ENCODE measurements around the gene ABLIM2. TPM values are rescaled to one million over a fixed set of nuclear protein-coding genes. Genes with fewer than 3 reads are reported as not detected.

Gene ABLIM2
- polyA plus RNA-seq, 1 donor from 2014 or later, result 14.9 TPM

DNA sequence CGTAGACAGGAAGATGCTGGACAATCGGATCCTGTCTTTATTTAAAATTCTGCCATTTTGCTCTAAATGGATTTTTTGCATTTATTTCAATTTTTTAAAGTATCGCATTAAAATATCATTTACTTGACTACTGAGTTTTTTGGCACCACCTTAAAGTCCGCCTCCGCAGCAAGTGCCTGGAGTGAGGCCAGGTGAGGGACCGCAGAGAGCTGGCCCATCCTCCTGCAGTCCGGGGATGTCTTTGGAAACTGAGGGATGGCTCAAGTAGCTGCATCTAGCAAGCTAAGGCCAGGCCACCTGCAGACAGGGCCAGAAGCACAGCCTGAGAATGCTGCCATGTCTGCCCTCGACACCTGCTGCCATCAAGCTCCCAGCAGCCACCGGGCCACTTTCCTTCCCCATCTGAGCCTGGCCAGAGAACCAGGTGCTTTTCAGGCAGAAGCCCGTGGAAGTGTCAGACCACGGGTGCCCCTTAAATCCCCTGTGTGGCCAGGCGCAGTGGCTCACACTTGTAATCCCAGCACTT lies 69.6 kb downstream of the ABLIM2 start:
- TF ChIP-seq, protein P1, sequence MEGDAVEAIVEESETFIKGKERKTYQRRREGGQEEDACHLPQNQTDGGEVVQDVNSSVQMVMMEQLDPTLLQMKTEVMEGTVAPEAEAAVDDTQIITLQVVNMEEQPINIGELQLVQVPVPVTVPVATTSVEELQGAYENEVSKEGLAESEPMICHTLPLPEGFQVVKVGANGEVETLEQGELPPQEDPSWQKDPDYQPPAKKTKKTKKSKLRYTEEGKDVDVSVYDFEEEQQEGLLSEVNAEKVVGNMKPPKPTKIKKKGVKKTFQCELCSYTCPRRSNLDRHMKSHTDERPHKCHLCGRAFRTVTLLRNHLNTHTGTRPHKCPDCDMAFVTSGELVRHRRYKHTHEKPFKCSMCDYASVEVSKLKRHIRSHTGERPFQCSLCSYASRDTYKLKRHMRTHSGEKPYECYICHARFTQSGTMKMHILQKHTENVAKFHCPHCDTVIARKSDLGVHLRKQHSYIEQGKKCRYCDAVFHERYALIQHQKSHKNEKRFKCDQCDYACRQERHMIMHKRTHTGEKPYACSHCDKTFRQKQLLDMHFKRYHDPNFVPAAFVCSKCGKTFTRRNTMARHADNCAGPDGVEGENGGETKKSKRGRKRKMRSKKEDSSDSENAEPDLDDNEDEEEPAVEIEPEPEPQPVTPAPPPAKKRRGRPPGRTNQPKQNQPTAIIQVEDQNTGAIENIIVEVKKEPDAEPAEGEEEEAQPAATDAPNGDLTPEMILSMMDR (IDR thresholded peaks at IDR 0.05; ENCODE audit: poor library complexity, severe bottlenecking), result no peak
- TF ChIP-seq EZH2 (IDR thresholded peaks at IDR 0.05; ENCODE audit: borderline replicate concordance, insufficient read depth, low read length, poor library complexity, severe bottlenecking), result no peak
- no peak for TF ChIP-seq RAD21 (conservative IDR thresholded peaks at IDR 0.05)
- no peak for TF ChIP-seq EP300 (conservative IDR thresholded peaks at IDR 0.05; ENCODE audit: poor library complexity, severe bottlenecking)
- TF ChIP-seq POLR2AphosphoS5 (IDR thresholded peaks at IDR 0.05), result no peak
- TF ChIP-seq, protein P2, sequence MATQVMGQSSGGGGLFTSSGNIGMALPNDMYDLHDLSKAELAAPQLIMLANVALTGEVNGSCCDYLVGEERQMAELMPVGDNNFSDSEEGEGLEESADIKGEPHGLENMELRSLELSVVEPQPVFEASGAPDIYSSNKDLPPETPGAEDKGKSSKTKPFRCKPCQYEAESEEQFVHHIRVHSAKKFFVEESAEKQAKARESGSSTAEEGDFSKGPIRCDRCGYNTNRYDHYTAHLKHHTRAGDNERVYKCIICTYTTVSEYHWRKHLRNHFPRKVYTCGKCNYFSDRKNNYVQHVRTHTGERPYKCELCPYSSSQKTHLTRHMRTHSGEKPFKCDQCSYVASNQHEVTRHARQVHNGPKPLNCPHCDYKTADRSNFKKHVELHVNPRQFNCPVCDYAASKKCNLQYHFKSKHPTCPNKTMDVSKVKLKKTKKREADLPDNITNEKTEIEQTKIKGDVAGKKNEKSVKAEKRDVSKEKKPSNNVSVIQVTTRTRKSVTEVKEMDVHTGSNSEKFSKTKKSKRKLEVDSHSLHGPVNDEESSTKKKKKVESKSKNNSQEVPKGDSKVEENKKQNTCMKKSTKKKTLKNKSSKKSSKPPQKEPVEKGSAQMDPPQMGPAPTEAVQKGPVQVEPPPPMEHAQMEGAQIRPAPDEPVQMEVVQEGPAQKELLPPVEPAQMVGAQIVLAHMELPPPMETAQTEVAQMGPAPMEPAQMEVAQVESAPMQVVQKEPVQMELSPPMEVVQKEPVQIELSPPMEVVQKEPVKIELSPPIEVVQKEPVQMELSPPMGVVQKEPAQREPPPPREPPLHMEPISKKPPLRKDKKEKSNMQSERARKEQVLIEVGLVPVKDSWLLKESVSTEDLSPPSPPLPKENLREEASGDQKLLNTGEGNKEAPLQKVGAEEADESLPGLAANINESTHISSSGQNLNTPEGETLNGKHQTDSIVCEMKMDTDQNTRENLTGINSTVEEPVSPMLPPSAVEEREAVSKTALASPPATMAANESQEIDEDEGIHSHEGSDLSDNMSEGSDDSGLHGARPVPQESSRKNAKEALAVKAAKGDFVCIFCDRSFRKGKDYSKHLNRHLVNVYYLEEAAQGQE (IDR thresholded peaks at IDR 0.05; ENCODE audit: borderline replicate concordance), result no peak
- TF ChIP-seq SMC3 (conservative IDR thresholded peaks at IDR 0.05; ENCODE audit: poor library complexity), result no peak
- no peak for TF ChIP-seq TAF1 (IDR thresholded peaks at IDR 0.05; ENCODE audit: low read depth)
- no peak for TF ChIP-seq MXI1 (conservative IDR thresholded peaks at IDR 0.05; ENCODE audit: poor library complexity, severe bottlenecking)

GRCh38 chr4:8087921-8088495 lies 70.6 kb downstream of the ABLIM2 start:
- H3K4me2 ChIP-seq (ENCODE audit: low read length), result no peak overlapping the region
- no peak overlapping the region for H2AFZ ChIP-seq (ENCODE audit: low read depth, low read length)
- H3K79me2 ChIP-seq (replicated peaks; ENCODE audit: insufficient read depth, low read length), result no peaks in the 10 kb centered on the region
- H3K9me3 ChIP-seq (ENCODE audit: low read length), result no peaks in the 10 kb centered on the region
- no peaks in the 10 kb centered on the region for H4K20me1 ChIP-seq (ENCODE audit: insufficient read depth)
- H3K4me3 ChIP-seq (ENCODE audit: low read length), result no peak overlapping the region
- no peak for TF ChIP-seq POLR2AphosphoS5 (IDR thresholded peaks at IDR 0.05)
- TF ChIP-seq EZH2 (IDR thresholded peaks at IDR 0.05; ENCODE audit: borderline replicate concordance, insufficient read depth, low read length, poor library complexity, severe bottlenecking), result no peak
- TF ChIP-seq, protein P1 (IDR thresholded peaks at IDR 0.05; ENCODE audit: poor library complexity, severe bottlenecking), result no peak
- TF ChIP-seq RAD21 (conservative IDR thresholded peaks at IDR 0.05), result no peak
- TF ChIP-seq MXI1 (conservative IDR thresholded peaks at IDR 0.05; ENCODE audit: poor library complexity, severe bottlenecking), result no peak
- no peak overlapping the region for H3K27ac ChIP-seq (ENCODE audit: low read length)
- no peaks in the 10 kb centered on the region for H3K27me3 ChIP-seq (ENCODE audit: insufficient read depth, low read depth, low read length)
- no peaks in the 10 kb centered on the region for H3F3A ChIP-seq (ENCODE audit: insufficient read depth, low read length, poor library complexity, severe bottlenecking)
- H3K9ac ChIP-seq (ENCODE audit: low read length), result no peak overlapping the region
- H3K9me2 ChIP-seq (ENCODE audit: insufficient read depth, low read length), result no peaks in the 10 kb centered on the region
- H3K36me3 ChIP-seq (ENCODE audit: insufficient read depth, low read length), result no peaks in the 10 kb centered on the region

More for the DNA sequence above, 69.6 kb downstream of the ABLIM2 start:
- no peak overlapping the region for H2AFZ ChIP-seq (ENCODE audit: low read depth, low read length)
- H3K9ac ChIP-seq (ENCODE audit: low read length), result no peak overlapping the region
- no peak overlapping the region for H3K27ac ChIP-seq (ENCODE audit: low read length)
- no peaks in the 10 kb centered on the region for H3K36me3 ChIP-seq (ENCODE audit: insufficient read depth, low read length)
- H3K9me3 ChIP-seq (ENCODE audit: low read length), result peaks cover under 1% of the 10 kb centered on the region
- H3K79me2 ChIP-seq (replicated peaks; ENCODE audit: insufficient read depth, low read length), result no peaks in the 10 kb centered on the region
- no peaks in the 10 kb centered on the region for H3K27me3 ChIP-seq (ENCODE audit: insufficient read depth, low read depth, low read length)
- no peak overlapping the region for H3K4me3 ChIP-seq (ENCODE audit: low read length)
- H4K20me1 ChIP-seq (ENCODE audit: insufficient read depth), result no peaks in the 10 kb centered on the region
- H3F3A ChIP-seq (ENCODE audit: insufficient read depth, low read length, poor library complexity, severe bottlenecking), result no peaks in the 10 kb centered on the region
- H3K4me2 ChIP-seq (ENCODE audit: low read length), result no peak overlapping the region
- H3K9me2 ChIP-seq (ENCODE audit: insufficient read depth, low read length), result no peaks in the 10 kb centered on the region

Measured in neural cell (in vitro differentiated cells).